SKM-1 treated with dmso at 0.1 percent for 144 hours (cell line): Measurements from ENCODE around the gene C5orf63.
A peak's percentile ranks its signal among the peaks of the same experiment; 100 is the strongest.
"Not testable (repeated sequence)": the region's sequence is repeated elsewhere in the genome, so short reads cannot be mapped to it uniquely, and the experiment has no call there.

Source experiments
- DNase-seq: peaks from one replicate; lab custom pipeline; 2025; ENCODE audit not compliant: unreplicated experiment; lab: John Stamatoyannopoulos, UW

The C5orf63 gene

GRCh38 chr5:127076315-127077129 is 3.2 kb upstream of the C5orf63 start:
- no peak for DNase-seq

DNA sequence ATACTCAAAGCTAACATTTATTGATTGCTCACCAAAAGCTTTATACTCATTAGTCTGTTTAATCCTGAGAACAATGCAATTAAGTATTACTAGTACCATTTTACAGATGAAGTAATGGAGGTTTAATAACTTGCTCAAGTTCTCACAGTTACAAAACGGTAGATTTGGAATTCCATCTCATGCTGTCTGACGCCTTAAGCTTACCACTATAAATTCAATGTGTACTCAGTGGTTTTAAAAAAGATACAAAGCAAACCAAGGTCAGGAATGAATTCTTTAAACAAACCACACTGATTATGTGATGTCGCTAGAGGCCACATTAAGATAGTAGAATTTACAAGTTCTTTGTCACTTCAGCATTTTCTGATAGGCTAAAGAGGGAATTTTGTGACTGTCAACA is 1.2 kb upstream of the C5orf63 start:
- DNase-seq: no peak

DNA sequence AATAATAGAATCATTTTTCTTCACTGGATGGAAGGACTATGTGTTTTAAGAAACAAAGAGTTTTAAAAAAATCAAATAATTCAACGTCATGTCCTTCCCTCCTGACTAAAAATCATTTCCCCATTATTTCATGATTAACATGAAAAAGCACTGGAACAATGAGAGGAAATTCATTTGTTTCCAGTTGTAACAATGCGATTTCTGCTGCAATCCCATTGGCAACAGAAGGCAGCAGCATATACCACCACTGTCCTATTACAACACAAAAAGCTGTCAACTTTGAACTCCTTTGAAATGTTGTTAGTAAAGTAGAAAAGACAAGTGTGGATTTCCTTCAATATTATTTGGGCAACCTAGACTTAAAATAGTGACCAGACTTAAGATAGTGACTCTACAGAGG is 3.1 kb downstream of the C5orf63 start:
- DNase-seq: no peak

DNA sequence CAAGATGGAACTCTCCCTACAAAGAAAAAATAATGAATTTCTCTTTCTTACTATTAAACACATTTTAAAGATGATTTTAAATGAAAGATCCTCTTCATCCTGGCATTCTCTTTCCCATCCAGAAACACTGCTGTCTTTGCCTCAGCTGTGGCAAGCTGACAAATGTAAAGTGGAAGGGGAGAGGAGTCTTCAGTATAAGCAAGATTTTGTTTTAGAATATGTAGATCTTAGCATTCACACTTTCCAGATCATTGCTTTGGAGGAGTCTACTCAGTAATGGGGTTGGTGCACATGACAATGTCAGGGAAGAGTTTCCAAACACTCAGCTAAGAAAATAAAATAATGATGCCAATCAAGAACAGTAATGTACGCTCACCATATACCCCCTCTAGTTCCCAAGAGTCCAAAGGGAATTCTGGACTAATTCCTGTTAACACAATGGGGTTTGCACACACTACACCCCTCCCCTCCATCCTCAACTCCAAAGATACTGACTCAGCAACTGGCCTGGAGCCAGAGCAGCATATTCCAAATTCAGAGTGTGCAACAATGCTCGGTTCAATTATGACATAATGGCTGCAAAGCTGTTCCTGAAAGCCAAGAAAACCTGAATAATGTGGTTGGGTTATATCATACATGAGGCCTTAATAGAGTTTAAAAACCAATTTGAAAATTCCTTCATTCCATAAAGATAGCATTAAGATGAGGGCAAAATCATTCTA is 4.6 kb downstream of the C5orf63 start:
- no peak for DNase-seq

- no peak for DNase-seq
Observed at GRCh38 chr5:127066721-127067120, 6.6 kb downstream of the C5orf63 start.

DNA sequence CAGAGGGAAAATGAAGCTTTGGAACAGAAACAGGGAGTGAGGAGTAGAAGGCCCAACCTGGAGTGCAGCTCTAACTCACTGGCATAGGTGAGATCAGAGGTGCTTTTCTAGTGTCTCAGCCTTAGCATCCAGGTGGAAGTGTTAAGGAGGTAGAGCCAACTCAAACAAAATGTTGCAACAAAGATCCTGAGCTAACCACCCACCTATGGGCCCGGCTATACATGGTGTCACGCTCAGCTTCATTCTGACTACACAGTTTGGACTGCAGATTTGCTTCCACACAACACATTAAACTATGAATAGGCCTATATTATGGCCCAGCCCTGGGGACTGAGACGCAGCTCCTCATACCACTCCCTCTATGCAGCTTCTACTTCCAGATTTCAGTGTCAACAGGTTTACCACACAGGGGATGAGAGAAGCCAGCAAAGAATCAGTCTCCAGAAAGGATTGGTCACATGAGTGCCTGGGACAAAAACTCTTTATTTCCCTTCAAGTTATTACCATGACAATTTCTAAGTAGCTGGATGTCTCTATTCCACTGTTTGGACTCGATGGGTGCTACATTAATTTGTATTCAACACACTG is 9.0 kb downstream of the C5orf63 start:
- no peak for DNase-seq

DNA sequence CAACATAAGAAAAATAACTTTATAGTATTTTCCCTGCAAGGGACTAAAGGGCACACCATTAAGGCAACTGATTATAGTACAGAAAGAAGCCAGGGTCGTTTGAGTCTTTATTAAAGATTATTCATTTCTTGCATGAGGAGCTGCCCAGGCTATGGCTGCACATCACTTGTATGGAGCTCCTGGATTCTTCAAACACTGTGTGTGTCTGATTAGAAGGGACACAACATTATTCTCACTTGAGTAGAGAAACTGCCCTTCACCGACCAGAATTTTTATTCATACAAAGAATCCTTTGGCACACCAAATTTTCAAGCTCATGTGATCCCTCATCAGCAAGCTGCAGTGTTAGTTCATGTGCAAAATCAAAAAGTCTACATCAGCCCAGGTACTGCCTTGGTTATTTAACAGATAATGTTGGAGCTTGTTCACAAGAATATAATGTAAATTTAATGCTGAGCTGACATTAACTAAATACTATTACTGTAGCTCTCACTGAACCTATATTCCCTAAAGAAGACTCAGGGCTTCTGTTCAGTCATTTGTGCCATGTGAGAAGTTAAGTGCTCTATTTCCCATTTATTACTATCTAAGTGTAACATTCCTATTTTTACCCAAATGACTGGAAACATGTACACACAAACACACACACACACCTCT is 9.9 kb downstream of the C5orf63 start:
- no peak for DNase-seq

DNA sequence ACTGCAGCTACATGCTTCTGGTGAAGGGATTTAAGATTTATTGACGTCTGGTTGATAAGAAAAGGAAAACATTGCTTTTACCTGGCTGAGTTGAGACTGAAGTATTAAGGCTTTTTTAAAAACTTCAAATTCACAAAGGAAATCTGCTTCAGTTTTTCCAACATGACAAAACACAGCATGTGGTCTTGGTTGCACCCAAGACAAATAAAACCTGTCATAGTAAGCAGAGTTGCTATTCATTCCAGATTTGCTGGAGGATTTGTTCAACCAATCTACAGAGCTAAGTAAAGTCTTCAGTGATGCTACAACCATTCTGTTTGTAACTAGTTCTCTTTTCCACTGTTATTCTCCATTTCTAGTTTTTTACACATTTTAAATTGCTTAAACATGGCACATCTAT is 11.3 kb downstream of the C5orf63 start:
- DNase-seq: no peak

DNA sequence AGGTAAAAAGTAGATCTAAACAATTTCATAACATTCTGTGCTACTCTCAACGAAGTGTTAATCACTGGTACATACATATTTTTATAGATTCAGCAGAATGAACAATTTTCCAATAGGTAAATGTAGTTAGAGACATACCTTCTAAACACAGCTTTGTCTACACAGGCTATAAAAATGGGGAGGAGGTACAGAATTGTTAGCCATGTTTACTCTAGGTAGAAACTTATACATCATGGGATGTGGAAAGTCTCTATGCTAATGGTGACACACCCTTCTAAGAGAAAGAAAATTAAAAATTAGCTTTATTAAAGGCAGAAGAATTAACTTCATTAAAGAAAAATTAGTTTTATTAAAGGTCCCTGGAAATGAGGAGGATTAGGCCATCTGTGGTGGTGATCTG is 11.8 kb downstream of the C5orf63 start:
- DNase-seq: no peak

DNA sequence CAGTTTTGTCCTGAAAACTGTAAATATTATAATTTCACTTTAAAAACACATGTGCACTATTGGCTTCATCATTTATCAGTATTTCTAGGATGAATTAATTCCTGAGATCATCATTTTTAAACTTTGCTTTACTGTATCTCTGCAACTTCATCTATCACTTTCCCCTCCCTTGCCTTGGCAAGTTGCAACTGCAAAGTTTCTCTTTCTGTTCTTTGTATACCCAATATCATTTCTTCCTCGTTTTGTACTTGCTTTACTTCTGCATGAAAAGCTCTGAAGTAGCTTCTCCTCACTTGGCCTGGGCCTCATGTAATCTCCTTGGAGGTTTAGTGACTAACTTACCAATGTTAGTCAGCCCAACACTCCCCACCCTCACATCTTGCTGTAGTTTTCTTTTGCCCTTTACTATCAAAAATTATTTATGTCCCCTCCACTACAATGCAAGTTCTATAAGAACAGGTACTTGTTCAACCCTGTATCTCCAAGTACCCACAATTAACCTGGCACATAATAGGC is 12.8 kb downstream of the C5orf63 start:
- DNase-seq: no peak

DNA sequence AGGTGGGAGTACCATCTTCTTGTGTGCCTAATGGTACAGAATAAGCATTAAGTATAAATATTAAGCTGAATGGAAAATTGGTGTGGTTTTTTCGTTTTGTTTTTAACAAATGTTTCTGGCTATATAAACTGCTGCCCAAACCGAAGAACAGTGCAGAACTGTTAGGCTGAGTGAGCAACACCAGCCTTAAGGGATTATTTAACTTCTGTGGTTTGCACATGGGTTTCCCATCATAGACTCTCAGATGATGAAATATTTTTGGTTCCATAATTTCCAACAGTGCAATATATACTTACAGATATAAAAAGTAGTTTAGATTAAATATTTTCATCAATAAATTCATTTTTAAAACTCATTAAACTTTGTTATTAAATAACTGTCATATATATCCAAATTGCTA is 16.4 kb downstream of the C5orf63 start:
- DNase-seq: peak; percentile 34

DNA sequence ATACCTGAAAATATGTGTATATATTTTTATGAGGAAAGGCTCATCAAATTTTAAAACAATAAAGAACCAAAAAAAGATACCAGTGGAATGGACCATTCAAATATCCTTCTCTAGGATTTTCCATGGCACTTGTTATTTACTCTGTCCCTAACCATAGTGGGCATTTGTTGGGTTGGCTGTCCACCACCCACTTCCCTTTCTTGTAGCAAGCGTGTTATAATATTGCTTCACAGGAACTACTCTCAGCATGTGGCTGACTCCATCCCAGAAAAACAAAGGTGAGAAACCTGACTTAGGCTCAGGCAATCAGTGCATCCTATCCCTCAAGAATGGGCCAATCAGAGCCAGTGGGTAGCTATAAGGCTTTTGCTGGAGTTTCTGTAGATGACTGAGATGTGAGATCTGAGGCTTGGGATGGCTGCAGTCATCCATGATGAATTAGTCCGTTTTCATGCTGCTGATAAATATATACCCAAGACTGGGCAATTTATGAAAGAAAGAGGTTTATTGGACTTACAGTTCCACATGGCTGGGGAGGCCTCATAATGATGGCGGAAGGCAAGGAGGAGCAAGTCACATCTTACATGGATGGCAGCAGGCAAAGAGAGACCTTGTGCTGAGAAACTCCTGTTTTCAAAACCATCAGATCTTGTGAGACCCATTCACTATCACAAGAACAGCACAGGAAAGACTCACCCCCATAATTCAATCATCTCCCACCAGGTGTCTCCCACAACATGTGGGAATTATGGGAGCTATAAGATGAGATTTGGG is 17.2 kb downstream of the C5orf63 start:
- peak; percentile 5 for DNase-seq

- not testable (repeated sequence) for DNase-seq
Observed at GRCh38 chr5:127053551-127053950, 19.8 kb downstream of the C5orf63 start.

DNA sequence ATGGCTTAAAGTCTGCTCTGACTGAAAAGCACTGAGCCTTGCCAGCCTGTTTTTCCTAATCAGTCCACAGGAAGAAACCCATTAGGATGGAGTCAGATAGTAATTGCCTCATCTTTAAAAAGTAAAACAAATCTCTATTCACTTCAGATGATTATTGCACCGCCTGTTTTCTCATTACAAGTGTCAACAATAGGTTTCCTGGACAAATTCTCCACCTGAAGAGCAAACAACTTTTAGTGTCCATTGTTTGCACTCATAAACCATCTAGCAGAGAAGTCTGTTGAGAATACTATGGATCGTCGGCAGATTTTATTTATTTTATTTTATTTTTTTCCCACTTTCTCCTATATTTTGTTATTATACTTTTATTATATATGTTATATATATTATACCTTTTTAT is 20.3 kb downstream of the C5orf63 start:
- DNase-seq: no peak

GRCh38 chr5:127051591-127051990 is 21.7 kb downstream of the C5orf63 start:
- no peak for DNase-seq

DNA sequence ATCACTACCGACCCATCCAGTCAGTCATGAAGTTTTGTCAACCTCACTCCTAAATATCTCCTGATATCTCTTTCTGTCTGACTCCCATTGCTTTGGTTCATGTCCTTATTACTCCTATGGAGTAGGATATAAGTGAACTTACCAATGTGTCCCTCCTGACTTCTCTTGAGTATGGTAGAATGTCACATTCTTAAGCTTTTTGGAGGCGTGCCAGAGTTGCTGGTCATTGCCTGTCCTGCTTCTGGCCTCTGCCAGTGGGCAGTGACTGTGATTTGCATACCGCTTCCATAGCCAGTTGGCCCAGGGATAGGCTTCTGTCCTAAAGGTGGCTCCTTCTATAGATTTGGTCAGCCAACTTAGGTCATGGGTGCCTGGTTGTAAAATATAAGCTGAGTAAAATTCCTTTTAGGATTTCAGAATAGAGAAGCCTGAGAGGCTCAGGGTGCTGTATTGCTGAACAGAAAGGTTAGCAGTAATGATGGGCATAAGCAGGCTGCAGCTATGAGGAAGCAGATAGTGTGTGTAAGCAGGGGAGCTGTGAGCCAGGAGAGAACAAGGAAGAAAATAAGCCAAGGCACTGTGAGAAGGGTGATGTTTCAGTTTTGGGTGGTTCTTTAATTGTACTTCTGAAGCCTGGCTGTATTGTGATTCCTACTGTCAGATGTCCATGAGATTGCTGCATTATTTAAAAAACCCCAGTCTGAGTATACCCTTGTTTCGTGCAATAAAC is 26.8 kb downstream of the C5orf63 start:
- no peak for DNase-seq

DNA sequence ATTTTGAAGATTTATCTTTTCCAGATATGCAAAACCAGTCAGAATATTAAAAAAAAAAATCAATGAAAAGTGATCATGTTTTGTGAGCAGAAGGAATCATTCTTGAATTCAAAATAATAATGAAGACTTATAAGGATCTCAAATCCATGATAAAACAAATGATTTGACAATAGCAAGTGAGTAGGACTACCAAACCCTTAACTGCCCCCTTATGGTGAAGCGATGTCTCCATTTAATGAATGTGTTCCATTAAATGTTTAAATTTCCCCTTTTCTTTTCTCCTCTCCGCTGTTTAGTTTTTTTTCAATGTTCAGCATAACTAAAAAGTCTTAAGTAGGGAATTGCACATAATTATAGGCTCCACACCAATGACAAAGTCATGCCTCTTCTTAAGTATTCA is 30.7 kb downstream of the C5orf63 start:
- DNase-seq: no peak

GRCh38 chr5:127041571-127041970 is 31.7 kb downstream of the C5orf63 start:
- DNase-seq: peak; percentile 13

DNA sequence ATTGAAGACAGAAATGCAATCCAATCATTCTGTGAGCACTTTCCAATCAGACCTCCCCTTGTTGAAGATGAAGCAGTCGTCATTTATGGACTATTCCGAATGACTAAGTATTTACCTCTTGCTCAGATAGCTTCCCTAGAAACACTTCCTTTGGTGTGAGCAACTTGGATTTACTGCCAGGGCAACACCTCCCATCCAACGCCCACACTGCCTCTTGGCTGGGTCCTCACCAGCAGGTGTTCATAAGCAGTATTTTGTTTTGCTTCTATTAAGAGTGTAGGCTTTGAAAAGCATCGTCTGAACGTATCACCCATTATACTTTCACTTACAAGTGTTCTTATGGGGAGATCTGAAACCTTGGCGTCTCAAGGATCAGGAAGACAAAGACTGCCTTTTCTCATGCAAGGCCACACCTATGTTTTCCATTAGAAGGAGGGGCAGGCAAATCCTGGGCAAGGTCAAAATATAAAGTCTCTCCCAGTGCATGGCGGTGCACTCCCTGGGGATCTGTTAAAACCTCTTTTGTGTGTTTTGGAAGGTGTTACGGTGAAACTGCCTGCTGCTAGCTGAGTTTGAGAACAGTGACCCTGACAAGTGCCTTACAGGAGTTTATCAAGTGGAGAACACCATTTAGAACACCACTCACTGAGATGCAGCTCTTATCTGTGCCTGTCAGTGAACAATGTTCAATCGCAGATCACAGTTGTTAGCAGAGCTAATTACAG is 32.3 kb downstream of the C5orf63 start:
- no peak for DNase-seq
